Activated CD8-positive, alpha-beta memory T cell treated with anti-CD3 and anti-CD28 coated beads for 4 hours (primary cell): ENCODE results near the gene ALDH3B2.
"Not testable (repeated sequence)": the region's sequence is repeated elsewhere in the genome, so short reads cannot be mapped to it uniquely, and the experiment has no call there.

Experiments used
- DNase-seq, 2 donors: peaks; one replicate each; pipeline ENCODE4 v3.0.0-alpha.2; 2020; ENCODE audit warnings: low read depth in 2 of 2

The ALDH3B2 gene

DNA sequence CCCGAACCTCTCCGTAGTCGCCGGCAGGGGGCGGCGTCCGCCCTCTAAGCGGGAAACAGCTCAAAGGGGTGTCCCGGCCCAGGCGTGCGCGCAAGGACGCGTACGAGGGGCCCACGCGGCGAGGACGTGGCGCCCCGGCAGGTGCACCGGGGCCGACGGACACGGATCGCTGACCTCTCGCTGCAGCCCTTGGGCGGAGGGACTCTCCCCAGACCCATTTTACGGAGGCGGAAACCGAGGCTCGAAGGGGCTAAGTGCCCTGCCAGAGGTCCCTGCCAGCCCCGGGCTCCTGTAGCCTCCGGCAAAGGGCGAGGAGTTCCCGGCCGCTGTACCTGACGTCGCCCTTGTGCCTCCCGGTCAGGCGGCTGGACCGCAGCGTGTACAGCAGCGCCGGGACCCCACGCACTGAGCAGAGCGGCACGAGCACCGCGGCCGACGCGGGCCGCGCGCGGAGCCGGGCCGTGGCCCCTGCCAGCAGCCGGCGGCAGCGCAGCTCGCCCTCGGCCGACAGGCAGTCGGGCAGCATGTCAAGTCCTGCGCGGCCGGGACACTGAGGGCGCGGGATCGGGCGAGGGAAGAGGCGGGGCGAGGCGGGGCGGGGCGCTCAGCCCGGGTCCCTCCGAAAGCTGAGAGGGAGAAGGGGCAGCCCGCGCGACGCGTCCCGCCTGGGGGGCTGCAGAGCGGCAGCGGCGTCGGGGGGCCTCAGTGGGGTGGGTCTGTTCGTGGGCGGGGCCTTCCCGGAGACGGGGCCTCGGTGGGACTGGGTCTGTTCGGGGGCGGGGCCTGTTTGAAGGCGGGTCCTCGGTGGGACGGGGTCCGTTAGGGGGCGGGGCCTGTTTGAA is 44.8 kb downstream of the ALDH3B2 start, which contains the start of gene NUDT8:
Gene NUDT8, minus strand, starts transcription at position 552 of the 842 bp plus-strand sequence. Its CDS starts 26 bp downstream, at position 526.
- DNase-seq = peak; percentile 74

DNA sequence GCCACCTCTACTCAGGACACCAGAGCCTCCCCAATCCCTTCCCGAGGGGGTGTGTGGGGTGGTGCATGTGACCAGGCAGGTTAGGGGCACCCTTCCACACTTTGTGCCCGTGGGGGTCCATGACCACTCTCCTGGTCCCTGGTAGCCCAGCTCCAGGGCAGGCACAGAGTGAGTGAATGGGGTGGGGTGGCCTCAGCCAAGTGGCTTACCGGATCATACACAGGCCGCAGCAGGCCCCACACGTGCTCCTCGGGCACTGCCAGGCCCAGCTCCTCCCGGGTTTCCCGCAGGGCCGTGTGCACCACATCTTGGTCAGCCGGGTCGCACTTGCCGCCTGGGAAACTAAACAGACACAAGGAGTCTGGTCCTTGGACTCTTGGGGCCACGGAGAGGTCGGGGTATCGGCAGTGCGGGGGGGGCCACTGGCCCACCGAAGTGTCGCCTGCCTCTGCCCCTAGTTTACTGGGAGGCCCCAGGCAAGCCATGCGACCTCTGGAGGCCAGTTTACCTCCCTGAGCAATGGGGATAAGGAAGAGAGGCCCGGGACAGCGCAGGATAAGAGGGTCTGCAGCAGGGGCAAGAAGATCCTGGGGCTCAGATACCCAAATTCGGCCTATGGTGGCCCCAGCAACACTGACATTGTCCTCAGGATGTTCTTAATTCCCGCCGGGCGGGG is 45.6 kb downstream of the ALDH3B2 start:
- DNase-seq = no peak

DNA sequence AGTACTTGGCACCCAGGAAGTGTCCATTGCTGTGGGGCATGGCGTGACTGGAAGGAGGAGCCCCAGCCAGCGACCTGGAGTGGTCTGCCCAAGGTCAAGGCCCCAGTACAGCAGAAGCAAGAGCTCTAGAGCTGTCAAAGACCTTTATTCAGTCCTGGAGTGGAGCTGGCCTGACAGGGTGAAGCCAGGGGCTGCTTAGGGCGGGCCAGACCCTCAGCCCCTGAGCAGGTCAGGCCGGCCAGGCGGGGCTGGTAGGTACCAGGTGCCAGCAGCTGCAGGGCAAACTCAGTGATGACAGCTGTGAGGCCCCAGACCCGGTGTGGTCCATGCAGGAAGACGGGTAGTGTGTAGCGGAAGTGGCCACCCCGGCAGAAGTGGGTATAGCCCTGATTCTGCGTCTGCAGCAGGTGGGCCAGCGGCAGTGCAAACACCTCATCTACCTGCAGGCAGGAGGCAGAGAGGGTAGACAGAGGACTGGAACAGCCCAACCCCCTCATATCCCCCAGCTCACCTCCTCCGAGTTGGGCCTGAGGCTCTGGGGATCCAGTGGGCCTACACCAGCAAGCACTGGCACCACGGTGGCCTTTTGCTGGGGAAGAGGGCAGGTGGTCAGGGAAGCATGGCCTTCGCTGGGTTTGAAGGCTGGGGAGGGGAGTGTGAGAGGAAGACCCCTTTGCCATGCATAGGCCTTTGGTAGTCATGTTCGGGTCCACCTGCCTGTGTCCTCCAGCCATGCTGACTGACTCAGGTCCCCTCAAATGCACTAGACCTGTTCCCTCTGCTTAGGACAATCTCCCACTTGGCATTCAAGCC is 46.4 kb downstream of the ALDH3B2 start:
- no peak for DNase-seq

GRCh38 chr11:67627441-67627811 is 47.0 kb downstream of the ALDH3B2 start:
- no peak for DNase-seq

- DNase-seq = no peak
These were observed 47.5 kb downstream of the ALDH3B2 start for GRCh38 chr11:67626970-67627369.

DNA sequence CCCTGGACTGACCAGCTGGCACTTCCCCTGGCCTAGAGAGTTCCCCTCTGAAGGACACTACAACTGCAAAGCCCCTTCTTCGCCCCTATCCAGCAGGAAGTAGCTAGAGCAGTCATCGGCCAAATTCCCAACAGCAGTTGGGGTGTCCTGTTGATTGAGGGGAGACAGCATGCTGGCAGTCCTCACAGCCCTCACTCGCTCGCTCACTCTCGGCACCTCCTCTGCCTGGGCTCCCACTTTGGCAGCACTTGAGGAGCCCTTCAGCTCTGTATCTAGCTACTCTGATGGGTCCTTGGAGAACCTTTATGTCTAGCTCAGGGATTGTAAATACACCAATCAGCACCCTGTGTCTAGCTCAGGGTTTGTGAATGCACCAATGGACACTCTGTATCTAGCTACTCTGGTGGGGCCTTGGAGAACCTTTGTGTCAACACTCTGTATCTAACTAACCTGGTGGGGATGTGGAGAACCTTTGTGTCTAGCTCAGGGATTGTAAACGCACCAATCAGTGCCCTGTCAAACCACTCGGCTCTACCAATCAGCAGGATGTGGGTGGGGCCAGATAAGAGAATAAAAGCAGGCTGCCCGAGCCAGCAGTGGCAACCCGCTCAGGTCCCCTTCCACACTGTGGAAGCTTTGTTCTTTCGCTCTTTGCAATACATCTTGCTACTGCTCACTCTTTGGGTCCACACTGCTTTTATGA is 48.1 kb downstream of the ALDH3B2 start:
- DNase-seq = not testable (repeated sequence)

- DNase-seq = not testable (repeated sequence)
These were observed 50.6 kb downstream of the ALDH3B2 start for GRCh38 chr11:67623795-67624194.

- DNase-seq = not testable (repeated sequence)
These were observed 51.5 kb downstream of the ALDH3B2 start for GRCh38 chr11:67622905-67623304.

DNA sequence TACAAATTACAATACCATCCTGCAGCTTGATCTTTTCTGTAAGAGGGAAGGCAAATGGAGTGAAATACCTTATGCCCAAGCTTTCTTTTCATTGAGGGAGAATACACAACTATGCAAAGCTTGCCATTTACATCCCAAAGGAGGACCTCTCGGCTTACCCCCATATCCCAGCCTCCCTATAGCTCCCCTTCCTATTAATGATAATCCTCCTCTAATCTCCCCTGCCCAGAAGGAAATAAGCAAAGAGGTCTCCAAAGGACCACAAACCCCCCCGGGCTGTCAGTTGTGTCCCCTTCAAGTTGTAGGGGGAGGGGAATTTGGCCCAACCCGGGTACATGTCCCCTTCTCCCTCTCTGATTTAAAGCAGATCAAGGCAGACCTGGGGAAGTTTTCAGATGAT is 52.5 kb downstream of the ALDH3B2 start:
- DNase-seq = not testable (repeated sequence)

GRCh38 chr11:67620621-67621020 is 53.8 kb downstream of the ALDH3B2 start:
- DNase-seq = not testable (repeated sequence)

DNA sequence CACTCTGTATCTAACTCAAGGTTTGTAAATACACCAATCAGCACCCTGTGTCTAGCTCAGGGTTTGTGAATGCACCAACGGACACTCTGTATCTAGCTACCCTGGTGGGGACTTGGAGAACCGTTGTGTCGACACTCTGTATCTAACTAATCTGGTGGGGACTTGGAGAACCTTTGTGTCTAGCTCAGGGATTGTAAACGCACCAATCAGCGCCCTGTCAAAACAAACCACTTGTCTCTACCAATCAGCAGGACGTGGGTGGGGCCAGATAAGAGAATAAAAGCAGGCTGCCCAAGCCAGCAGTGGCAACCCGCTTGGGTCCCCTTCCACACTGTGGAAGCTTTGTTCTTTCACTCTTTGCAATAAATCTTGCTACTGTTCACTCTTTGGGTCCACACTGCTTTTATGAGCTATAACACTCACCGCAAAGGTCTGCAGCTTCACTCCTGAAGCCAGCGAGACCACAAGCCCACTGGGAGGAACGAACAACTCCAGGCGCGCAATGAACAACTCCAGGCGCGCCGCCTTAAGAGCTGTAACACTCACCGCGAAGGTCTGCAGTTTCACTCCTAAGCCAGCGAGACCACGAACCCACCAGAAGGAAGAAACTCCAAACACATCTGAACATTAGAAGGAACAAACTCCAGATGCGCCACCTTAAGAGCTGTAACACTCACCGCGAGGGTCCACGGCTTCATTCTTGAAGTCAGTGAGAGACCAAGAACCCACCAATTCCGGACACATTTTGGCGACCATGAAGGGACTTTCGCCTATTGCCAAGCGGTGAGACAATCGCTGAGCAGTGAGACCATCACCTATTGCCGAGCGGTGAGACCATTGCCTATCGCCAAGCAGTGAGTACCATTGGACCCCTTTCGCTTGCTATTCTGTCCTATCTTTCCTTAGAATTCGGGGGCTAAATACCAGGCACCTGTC is 54.5 kb downstream of the ALDH3B2 start:
- DNase-seq = not testable (repeated sequence)

GRCh38 chr11:67618901-67619659 is 55.3 kb downstream of the ALDH3B2 start:
- not testable (repeated sequence) for DNase-seq

- DNase-seq = no peak
These were observed 57.0 kb downstream of the ALDH3B2 start for GRCh38 chr11:67617243-67617953.

DNA sequence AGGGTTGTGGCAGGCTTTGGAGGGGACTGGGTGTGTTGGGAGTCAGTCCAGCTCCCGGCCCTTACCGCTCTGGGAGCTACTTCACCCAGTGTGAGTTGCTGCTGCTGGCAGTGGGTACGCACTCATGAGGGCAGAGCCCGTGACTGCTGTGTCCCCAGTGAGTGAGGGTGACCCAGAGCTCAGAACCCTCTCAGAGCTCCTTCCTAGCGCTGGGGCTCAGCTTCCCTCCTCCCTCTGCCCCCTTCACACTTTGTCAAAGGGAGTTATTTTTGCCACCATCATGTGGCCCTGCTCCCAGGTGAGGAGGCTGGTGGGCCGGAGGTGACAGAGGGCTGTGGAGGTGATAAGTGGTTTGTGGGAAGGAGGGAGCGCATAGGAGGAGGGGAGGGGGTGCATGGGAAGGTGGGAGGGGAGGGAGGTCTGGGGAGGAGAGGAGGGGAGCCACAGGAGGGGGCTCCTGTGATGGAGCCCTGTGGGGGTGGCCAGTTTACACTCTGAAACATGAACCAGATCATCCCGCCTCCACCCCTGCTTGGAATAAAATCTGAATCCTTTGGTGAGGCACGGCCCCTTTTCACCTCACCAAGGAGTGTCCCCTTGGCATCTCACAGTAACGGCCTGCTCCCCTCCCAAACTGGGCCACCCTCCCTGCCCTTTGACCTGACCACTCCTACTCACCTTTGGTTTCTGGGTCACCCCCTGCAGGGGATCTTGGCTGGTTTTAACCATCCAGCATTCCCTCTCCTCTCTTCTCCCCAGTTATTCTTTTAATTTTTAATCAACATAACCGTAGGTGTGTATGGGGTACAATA is 57.8 kb downstream of the ALDH3B2 start:
- no peak for DNase-seq

GRCh38 chr11:67615728-67616430 is 58.5 kb downstream of the ALDH3B2 start:
- no peak for DNase-seq

DNA sequence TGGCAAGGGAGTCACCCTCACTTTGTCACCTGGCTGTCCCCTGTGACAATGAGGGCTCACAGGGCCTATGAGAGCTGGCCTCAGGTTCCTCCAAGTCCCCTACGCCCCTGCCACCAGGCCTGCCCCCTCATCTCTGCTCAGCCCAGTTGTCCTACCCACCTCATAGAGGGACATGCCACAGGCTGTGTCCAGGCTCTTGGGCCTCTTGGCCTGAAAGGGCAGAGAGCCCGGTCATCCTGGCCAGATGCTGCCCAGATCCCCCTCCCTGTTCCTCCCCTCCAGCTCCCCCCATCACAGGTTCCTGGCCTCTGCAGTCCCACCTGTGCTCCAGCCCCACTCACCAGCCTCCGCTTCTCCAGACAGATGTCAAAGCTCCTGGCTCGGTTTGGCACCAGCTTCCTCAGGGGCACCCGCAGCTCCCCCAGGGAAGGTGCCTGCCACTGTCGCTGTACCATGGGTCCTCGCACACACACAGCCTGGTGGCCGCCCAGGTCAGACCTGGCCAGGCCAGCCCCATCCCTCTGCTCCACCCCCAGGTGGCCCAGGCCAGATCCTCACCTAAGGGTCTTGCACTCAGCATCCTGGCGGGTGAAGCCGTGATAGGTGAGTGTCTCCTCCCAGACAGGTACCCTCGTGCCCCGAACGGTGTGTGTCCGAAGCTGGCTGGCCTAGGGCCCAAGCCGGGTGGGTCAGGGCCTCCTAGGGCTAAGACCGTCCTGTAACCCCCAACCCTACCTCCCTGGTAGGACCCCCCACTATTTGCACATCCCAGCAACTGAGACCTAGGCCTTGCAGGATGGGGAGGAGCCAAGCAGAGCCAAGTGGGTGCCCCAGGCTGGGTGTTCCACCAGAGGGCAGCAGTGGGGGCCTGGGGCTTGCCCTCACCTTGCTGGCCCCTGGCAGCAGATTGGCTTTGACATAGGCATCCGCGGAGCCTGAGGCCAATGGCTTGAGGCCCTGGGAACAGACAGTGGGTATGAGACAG is 59.4 kb downstream of the ALDH3B2 start:
- DNase-seq = no peak
